Keratinocyte (primary cell): Measurements from ENCODE around the gene LGR6. TPM values are rescaled to one million over a fixed set of nuclear protein-coding genes. Genes with fewer than 3 reads are reported as not detected.

Experiments
- DNase-seq: peaks from one replicate; pipeline ENCODE4 v3.0.0-alpha.2; 2011; ENCODE audit warnings: low read depth, missing footprints, low spot score
- FAIRE-seq: peaks from 2 replicates; lab custom pipeline; 2011; peaks lifted over from hg19 to GRCh38; lab: Jason Lieb, UNC
- H2AFZ ChIP-seq: 2 replicates; pipeline ENCODE4 v1.6.0; 2012; ENCODE audit warnings: low read length, control low read depth, inconsistent platforms; ENCODE audit not compliant: control insufficient read depth
- H3K27ac ChIP-seq: 2 replicates; pipeline ENCODE4 v1.5.1; 2011; ENCODE audit warnings: low read length; ENCODE audit not compliant: control insufficient read depth, insufficient read depth
- H3K27me3 ChIP-seq: 3 replicates; pipeline ENCODE4 v1.6.0; 2011; ENCODE audit warnings: low read length; ENCODE audit not compliant: control insufficient read depth, insufficient read depth; ENCODE audit errors: extremely low read depth
- H3K36me3 ChIP-seq, 2 experiments: 2 replicates in 1 of 2; 3 replicates in 1 of 2; pipeline ENCODE4 v1.5.1; 2011; ENCODE audit warnings: low read length in 2 of 2, mild to moderate bottlenecking in 1 of 2; ENCODE audit not compliant: control insufficient read depth in 2 of 2, insufficient read depth in 2 of 2; ENCODE audit errors: extremely low read depth in 1 of 2
- H3K4me1 ChIP-seq: 3 replicates; pipeline ENCODE4 v1.5.1; 2011; ENCODE audit warnings: low read length; ENCODE audit not compliant: control insufficient read depth, insufficient read depth; ENCODE audit errors: extremely low read depth
- H3K4me2 ChIP-seq: 3 replicates; pipeline ENCODE4 v1.6.0; 2011; ENCODE audit warnings: low read depth, low read length; ENCODE audit not compliant: control insufficient read depth, insufficient read depth; ENCODE audit errors: extremely low read depth
- H3K4me3 ChIP-seq, 3 experiments: fragments of 200-600 bp in 1 of 3; sonication (generic) in 1 of 3; 2 replicates in 2 of 3; 3 replicates in 1 of 3; pipeline ENCODE4 v1.5.1; 2011 to 2016; ENCODE audit warnings: low read length in 3 of 3, mild to moderate bottlenecking in 3 of 3, control low read depth in 2 of 3, inconsistent platforms in 1 of 3, low read depth in 1 of 3, mixed read lengths in 1 of 3, mixed run types in 1 of 3, moderate library complexity in 1 of 3; ENCODE audit not compliant: control insufficient read depth in 2 of 3, insufficient read depth in 2 of 3; ENCODE audit errors: extremely low read depth in 1 of 3
- H3K79me2 ChIP-seq: 2 replicates; pipeline ENCODE4 v1.6.0; 2012; ENCODE audit warnings: low read length; ENCODE audit not compliant: control insufficient read depth, insufficient read depth
- H3K9ac ChIP-seq: 3 replicates; pipeline ENCODE4 v1.6.0; 2011; ENCODE audit warnings: low read length; ENCODE audit not compliant: control insufficient read depth, insufficient read depth; ENCODE audit errors: extremely low read depth
- H3K9me1 ChIP-seq: 3 replicates; pipeline ENCODE4 v1.6.0; 2011; ENCODE audit warnings: low read length; ENCODE audit not compliant: control insufficient read depth, insufficient read depth; ENCODE audit errors: extremely low read depth
- H3K9me3 ChIP-seq: 2 replicates; pipeline ENCODE4 v1.5.1; 2012; ENCODE audit warnings: low read depth, low read length; ENCODE audit not compliant: control insufficient read depth
- H4K20me1 ChIP-seq: 3 replicates; pipeline ENCODE4 v1.6.0; 2011; ENCODE audit warnings: low read length; ENCODE audit not compliant: control insufficient read depth, insufficient read depth; ENCODE audit errors: extremely low read depth
- EZH2 ChIP-seq: IDR thresholded peaks from one replicate; pipeline ENCODE4 v1.6.1; 2012; ENCODE audit warnings: inconsistent platforms, mild to moderate bottlenecking, low read length, moderate library complexity
- dilution Hi-C: fragments of 300-500 bp; cut with MboI; formaldehyde crosslinking; loops from one replicate; pipeline ENCODE4 v1.7.0; 2020; ENCODE audit warnings: low sequenced_read_pairs; ENCODE audit not compliant: extremely low pct_ligation_motif_present
- polyA plus RNA-seq, 5 experiments: library from polyadenylated mRNA; depleted of rRNA in 3 of 5; stranded (reverse) in 3 of 5; stranded (forward) in 1 of 5; unstranded in 1 of 5; fragments of >200 nt; gene quantifications; 1 replicate in 1 of 5; 2 replicates in 3 of 5; 3 replicates in 1 of 5; pipeline versions ENCODE4 v1.2.1 to v1.2.3, GENCODE V29; 2011 to 2012; ENCODE audit warnings: missing spikeins in 2 of 5, low read depth in 1 of 5, low replicate concordance in 1 of 5
- TF ChIP-seq, protein P1 (sequence below), 3 experiments: IDR thresholded peaks in 1 of 3; conservative IDR thresholded peaks in 1 of 3; optimal IDR thresholded peaks in 1 of 3; 2 replicates in 2 of 3; 3 replicates in 1 of 3; pipeline versions ENCODE3 to v1.5.1; 2011; ENCODE audit warnings: low read length in 3 of 3, mild to moderate bottlenecking in 3 of 3, moderate library complexity in 2 of 3, control low read depth in 1 of 3, inconsistent platforms in 1 of 3; ENCODE audit not compliant: insufficient read depth in 2 of 3; ENCODE audit errors: extremely low read depth in 1 of 3

LGR6 gene
- polyA plus RNA-seq, 1 donor (not counting 4 experiments of a cell fraction or from before 2014, with no cell fraction given): 0.42 TPM

DNA sequence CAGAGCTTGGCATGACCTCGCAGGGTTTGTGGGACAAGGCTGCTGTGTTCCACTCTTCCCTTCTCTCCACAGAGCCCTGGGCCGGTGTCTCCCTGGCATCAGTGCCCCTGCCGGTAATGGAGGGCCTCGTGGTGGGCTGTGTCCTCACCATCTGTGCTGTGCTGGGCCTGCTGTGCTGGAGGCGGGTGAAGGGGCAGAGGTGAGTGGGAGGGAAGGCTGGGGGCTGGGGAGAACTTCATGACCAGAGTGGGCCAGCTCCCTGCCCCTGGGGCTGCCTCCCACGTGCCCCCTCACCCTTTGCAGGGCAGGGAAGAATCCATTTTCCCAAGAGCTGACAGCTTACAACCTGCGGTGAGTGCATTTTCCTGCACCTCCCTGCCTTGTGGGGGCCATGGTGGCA is 12.0 kb upstream of the LGR6 start:
- Histone ChIP-seq H3K9ac (no peak overlapping the region), H3K4me3 (no peak overlapping the region), H3K27me3 (peaks cover 31% of the 10 kb centered on the region), H3K9me1 (no peaks in the 10 kb centered on the region), H3K27ac (no peak overlapping the region), H4K20me1 (no peaks in the 10 kb centered on the region), H3K4me2 (no peak overlapping the region), H2AFZ (no peak overlapping the region), H3K9me3 (no peaks in the 10 kb centered on the region), H3K4me1 (no peaks in the 10 kb centered on the region), H3K36me3 (no peaks in the 10 kb centered on the region), H3K79me2 (no peaks in the 10 kb centered on the region)
- FAIRE-seq (no peak), DNase-seq (no peak)
- dilution Hi-C loops: no loop called here
- no peak for TF ChIP-seq EZH2
- TF ChIP-seq, protein P1, sequence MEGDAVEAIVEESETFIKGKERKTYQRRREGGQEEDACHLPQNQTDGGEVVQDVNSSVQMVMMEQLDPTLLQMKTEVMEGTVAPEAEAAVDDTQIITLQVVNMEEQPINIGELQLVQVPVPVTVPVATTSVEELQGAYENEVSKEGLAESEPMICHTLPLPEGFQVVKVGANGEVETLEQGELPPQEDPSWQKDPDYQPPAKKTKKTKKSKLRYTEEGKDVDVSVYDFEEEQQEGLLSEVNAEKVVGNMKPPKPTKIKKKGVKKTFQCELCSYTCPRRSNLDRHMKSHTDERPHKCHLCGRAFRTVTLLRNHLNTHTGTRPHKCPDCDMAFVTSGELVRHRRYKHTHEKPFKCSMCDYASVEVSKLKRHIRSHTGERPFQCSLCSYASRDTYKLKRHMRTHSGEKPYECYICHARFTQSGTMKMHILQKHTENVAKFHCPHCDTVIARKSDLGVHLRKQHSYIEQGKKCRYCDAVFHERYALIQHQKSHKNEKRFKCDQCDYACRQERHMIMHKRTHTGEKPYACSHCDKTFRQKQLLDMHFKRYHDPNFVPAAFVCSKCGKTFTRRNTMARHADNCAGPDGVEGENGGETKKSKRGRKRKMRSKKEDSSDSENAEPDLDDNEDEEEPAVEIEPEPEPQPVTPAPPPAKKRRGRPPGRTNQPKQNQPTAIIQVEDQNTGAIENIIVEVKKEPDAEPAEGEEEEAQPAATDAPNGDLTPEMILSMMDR (optimal IDR thresholded peaks at IDR 0.05 in 1 of 3, IDR thresholded peaks at IDR 0.05 in 1 of 3, conservative IDR thresholded peaks at IDR 0.05 in 1 of 3; ENCODE audit: extremely low read depth in 1 of 3, insufficient read depth in 2 of 3, low read length in 3 of 3): no peak

- H3K79me2 ChIP-seq: no peaks in the 10 kb centered on the region
- no peak for FAIRE-seq
- H3K9me1 ChIP-seq: no peaks in the 10 kb centered on the region
- H3K9ac ChIP-seq: no peak overlapping the region
- TF ChIP-seq, protein P1 (optimal IDR thresholded peaks at IDR 0.05 in 1 of 3, IDR thresholded peaks at IDR 0.05 in 1 of 3, conservative IDR thresholded peaks at IDR 0.05 in 1 of 3; ENCODE audit: extremely low read depth in 1 of 3, insufficient read depth in 2 of 3, low read length in 3 of 3): no peak
- TF ChIP-seq EZH2: no peak
- H2AFZ ChIP-seq: no peak overlapping the region
- no peaks in the 10 kb centered on the region for H3K4me1 ChIP-seq
- H3K27me3 ChIP-seq: peaks cover 38% of the 10 kb centered on the region
- dilution Hi-C loops: no loop called here
- no peak overlapping the region for H3K4me3 ChIP-seq
- H4K20me1 ChIP-seq: no peaks in the 10 kb centered on the region
- no peaks in the 10 kb centered on the region for H3K36me3 ChIP-seq
- no peak overlapping the region for H3K4me2 ChIP-seq
- no peak for DNase-seq
- no peaks in the 10 kb centered on the region for H3K9me3 ChIP-seq
- no peak overlapping the region for H3K27ac ChIP-seq
Observed at GRCh38 chr1:202182040-202182877, 11.3 kb upstream of the LGR6 start.
